Measurements from ENCODE around the gene RAB7B. TPM values are rescaled to one million over a fixed set of nuclear protein-coding genes. Genes with fewer than 3 reads are reported as not detected.

The RAB7B gene
- polyA plus RNA-seq, 2 of the 4 experiments (the other 2 are of a cell fraction): 0.08 to 0.30 TPM

GRCh38 chr1:205985330-205986005 is 17.7 kb downstream of the RAB7B start:
- Histone ChIP-seq H3K27ac (no peak overlapping the region), H3K9me3 (no peaks in the 10 kb centered on the region), H3K4me3 (no peak overlapping the region), H3K4me2 (no peak overlapping the region), H3K4me1 (peaks cover 4% of the 10 kb centered on the region; the same call in 1 of the 3 replicates)
- no peak for FAIRE-seq
- ChIA-PET CTCF (interaction anchor here (0.7 to 13.5 kb wide), 18 partner anchors 8 to 327 kb away, joined by 3 to 822 read pairs (median 9); no protein-coding TSS in a partner anchor), POLR2A (no interaction called here)
- WGBS (ENCODE audit: missing lambda C conversion rate): 81% methylated on average over 9 of the region's 9 CpGs
- TF ChIP-seq BHLHE40 (IDR thresholded peaks at IDR 0.05; ENCODE audit: low read depth, low read length) (no peak), HOXA7 (CRISPR knock-in tag; IDR thresholded peaks at IDR 0.05) (no peak), RARB (CRISPR knock-in tag; IDR thresholded peaks at IDR 0.05) (no peak), PHF8 (IDR thresholded peaks at IDR 0.05; ENCODE audit: borderline replicate concordance, low read depth) (no peak), RNF2 (IDR thresholded peaks at IDR 0.05; ENCODE audit: borderline replicate concordance, low read depth) (no peak), REST (IDR thresholded peaks at IDR 0.05) (no peak), SMC3 (IDR thresholded peaks at IDR 0.05) (no peak), MAX (IDR thresholded peaks at IDR 0.05) (no peak), TP53 (CRISPR knock-in tag; IDR thresholded peaks at IDR 0.05) (no peak), USF2 (IDR thresholded peaks at IDR 0.05) (no peak), ELK1 (IDR thresholded peaks at IDR 0.05; ENCODE audit: low read depth, low read length) (no peak), ZNF302 (CRISPR knock-in tag; IDR thresholded peaks at IDR 0.05) (no peak), EHMT2 (IDR thresholded peaks at IDR 0.05; ENCODE audit: low read depth) (no peak), BCL3 (IDR thresholded peaks at IDR 0.05) (no peak), MAFK (IDR thresholded peaks at IDR 0.05; ENCODE audit: partially characterized antibody) (no peak), CBX2 (IDR thresholded peaks at IDR 0.05; ENCODE audit: borderline replicate concordance, low read depth) (no peak), E2F6 (IDR thresholded peaks at IDR 0.05; ENCODE audit: borderline replicate concordance, low read depth) (no peak)
- no peak for ATAC-seq
- DNase-seq (ENCODE audit: low read depth in 1 of 2, low spot score in 1 of 2): no peak
